Measurements from ENCODE around the gene IPO9.
A peak's percentile ranks its signal among the peaks of the same experiment; 100 is the strongest.

The IPO9 gene

DNA sequence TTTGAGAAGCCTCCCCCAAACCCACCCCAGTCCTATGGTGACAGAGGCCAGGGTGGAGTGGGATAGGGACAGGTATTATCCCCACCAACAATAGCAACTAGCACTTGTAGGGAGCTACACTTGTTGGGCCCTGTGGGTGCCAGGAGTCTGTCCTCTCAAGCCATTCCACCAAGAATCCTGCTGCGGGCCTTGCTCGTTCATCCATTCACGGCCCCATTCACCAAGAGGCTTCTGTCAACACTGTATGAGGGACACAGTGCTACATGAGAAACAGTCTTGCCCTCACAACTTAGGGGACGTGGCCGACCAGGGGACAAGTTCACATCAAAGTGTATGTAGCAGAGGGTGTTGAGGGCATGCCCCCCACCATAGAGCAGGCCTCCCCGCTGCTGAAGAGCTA is 78.7 kb downstream of the IPO9 start:
- DNase-seq, result no peak

DNA sequence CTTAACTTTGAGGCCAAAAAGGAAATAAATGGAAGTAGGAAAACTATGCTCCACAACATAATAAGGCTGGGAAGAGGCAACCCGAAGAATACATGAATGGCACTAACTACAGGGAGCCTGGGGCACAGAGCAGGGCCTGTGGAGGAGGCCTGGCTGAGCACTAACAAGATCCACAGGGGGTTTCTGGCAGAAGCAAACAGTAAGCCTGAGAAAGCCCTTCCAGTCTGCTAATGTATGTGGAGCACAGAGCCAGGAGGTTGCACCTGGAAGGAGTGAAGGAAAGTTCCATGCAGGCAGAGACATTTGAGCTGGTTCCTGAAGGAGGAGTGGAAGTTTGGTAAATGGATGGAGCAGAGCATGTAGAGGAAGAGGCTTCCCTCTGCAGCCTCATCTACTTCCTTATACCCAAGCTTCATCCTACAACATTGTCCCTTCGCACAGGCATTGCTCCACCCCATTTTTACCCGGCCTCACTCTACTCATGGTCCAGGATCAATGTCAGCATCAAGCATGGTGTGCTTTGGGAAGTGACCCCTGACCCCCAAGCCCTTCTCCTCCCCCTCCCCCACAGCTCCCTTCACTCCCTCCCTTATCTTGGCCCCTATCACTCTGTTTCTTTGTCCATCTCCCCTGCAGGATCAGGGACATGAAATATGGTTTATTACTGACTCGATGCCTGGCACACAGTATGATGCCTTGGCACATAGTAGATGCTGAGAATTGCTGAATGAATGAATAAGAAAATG is 83.0 kb downstream of the IPO9 start:
- DNase-seq, result no peak

DNA sequence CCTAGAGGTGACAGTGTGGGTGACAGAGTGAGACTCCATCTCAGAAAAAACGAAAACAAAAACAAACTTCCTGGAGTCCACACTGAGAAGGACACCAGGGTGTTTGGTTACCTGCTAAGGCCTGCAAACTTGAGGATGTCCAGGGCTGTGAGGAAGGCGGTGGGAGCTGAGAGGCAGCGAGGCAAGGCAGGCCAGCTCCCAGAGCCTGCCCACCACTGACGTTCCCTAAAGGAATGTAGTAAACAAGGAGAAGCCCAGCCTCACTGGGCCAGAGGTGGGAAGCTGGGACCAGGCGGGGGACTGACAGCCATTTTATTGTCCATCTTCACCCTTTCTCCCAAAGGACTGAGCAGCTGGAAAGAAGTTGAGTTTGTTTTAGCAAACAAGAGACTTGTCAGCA is 83.9 kb downstream of the IPO9 start:
- DNase-seq, result no peak

DNA sequence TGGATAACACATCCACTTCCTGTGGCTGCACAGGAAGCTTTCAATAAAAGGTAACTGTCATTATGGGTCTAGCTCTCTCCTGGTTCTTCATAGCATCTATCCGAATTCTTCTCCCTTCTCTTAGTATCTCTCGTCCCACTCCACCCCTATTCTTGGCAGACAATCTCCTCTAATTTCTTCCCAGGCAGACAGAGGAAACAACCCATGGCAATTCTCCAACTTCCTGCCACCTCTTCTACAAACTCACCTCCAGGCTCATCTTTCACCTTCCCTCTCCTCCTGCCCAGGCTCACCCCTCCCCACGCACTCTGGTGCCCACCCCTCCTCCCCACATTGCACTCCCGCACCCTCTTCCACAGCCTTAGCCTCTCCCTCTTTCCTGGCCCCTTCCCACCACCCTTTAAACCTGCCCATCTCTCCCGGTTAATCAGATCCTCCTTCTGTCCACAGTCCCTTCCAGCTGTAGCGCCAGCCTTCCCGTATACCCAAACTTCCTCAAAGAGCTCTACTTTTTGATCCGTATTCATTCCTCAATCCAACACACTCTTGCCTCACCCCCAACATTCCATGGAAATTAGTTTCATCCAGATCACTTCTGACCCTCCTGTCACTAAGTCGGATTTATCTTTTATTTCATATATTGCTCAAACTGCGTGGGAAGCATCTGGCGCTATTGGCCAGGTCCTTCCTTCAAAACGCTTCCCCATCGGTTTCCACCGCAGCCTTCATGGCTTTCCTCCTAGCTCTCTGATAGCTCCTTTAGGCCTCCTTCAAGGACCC is 85.7 kb downstream of the IPO9 start:
- no peak for DNase-seq

DNA sequence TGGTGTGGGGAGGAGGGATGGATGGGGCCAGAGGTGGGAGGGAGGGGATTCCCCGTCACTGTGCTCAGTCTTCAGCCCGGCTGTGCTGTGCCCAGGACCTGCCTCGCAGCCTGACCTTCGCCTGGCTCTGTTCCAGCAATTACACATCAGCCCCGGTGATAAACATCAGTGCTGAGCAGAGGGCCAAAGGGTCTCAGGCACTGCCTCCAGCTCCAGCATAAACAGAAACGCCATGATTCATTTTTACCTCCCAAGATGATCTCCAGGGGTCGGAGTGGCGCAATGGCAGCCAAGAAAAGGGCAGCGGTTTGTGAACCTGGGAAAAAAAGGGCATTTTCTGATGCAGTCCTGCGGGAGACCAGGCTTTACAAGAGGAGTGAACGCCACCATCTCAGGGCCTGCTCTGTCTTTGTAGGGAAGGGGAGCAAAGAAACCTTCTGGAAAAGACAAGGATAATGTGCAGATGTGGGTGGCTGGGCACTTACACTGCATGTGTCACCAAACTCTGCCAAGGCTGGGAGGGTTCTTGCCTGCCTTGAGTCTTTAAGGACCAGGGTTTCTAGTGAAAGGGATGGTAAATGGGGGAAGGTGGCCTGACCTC is 87.8 kb downstream of the IPO9 start:
- peak; percentile 84 for DNase-seq

DNA sequence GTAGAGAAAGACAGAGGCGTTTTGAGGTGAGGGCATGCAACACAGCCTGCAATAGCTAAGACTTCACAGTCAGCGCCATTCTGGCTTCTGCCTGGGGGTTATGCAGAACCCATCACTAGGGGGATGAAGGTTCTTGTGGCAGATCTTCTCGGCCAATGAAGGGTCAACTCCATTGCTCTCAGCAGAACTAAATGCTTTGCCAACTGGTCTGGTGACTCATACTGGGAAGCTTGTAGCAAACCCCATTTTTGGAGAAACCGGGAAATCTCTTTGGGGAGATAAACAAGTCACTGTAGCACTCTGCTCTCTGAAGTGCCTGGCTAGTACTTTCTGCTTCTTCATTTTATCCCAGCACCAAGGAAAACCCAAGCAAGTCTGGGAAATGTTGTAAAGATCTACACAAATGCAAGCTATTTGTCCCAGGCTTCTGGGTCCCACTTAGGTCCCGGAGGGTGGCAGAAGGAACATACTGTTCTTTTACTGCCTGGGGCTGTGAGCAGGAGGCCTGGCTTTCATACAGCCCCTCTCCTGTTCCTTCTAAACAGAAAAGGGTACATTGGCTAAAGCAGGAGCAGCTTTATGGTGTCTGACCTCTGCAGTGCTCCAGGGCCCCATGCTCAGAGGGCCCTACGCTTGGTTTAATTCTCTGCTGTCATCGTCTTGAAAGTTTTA is 88.5 kb downstream of the IPO9 start:
- no peak for DNase-seq

DNA sequence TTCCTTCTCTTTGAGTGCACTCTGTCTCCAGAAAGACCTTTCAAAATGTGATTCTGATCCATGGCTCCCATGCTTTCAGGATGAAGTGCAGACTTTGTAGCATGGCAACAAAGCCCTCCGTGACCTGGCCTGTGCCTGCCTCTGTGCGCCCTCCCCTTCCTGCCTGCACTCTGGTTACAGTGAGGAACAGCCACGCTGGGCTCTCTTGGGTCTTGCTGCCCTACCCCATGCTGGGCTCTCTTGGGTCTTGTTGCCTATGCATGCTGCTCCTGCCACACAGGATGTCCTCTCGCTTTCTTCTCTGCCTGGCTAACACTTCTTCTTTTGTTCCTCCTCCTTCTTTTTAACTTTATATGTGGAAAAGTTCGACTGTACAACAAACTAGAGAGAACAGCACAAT is 89.4 kb downstream of the IPO9 start:
- DNase-seq, result no peak

DNA sequence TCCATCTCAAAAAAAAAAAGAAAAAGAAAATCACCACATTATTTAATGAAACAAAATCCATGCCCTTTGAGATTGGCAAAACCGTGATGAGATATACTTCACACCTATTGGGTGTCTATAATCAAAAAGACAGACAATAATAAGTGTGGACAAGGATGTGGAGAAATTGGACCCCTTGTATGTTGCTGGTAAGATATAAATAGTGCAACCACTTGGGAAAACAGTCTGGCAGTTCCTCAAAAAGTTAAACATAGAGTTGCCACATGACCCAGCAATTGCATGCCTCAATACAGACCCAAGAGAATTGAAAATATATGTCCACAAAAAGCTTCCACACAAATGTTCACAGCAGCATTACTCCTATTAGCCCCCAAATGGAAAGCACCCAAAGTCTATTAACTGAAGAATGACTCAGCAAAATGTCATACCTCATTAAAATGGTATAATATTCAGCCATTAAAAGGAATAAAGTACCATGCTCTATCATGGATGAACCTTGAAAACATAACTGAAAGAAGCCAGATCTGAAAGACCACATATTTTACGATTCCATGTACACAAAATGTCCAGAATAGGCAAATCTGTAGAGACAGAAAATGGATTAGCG is 93.1 kb downstream of the IPO9 start:
- no peak for DNase-seq

DNA sequence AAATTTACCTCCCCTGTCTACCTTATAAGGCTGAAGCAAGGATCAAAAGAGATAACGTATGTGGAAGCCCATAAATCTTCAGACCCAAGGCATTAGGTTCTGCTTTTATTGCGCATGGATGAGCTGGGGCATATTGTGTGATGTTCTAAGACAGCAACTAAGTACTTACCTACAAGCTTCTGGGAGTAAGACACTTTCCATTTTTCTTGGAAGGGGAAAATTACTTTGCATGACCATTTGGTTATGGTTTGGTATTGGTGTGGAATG is 96.3 kb downstream of the IPO9 start:
- peak; percentile 99 for DNase-seq

DNA sequence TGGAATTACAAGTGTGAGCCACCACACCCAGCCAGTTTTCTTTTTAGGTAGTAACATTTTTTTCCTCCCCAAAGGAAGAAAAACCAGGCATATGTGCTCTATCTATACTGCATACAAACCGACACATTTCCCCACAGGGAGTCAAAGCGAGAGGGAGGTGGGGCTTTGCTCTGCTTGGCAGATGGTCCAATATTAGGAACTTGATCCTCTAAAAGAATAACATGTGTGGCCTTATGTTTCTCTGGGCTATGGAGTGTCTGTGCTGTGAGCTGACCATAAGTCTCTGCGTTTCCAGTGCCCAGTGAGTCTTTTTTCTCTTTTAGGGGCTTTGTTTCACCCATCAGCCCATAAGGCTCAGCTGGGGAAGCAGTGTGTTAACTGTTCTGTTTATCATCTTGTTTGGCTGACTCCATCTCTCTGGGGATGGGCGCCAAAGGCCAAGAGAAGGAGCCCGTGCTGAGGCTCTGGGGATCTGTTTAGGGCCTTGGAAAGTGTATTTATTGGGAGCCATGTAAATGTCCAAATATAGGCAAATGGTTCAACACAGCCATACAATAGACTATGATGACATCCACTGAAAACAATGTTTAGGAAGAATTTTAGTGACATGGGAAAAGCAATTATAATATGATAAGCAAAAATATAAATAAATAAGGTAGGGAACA is 97.2 kb downstream of the IPO9 start:
- peak; percentile 99 for DNase-seq

DNA sequence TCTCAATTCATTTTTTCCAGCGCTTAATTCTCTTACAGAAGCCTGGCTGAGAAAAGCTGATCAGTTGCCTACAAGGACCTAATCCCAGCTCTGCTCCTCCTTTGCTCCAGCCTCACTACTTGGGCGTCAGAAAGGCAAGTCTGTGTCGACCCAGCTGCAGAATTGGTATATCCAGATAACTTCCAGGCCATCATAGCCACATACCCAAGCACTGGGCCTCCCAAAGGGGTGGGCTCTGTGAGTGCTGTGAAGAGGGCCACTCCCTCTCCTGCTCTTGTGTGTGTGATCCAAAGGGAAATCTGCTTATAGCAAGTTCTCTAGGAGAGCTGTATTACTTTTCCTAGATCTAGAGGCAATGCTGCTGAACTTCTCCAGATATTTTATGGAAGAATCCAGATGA is 99.3 kb downstream of the IPO9 start:
- peak; percentile 89 for DNase-seq

DNA sequence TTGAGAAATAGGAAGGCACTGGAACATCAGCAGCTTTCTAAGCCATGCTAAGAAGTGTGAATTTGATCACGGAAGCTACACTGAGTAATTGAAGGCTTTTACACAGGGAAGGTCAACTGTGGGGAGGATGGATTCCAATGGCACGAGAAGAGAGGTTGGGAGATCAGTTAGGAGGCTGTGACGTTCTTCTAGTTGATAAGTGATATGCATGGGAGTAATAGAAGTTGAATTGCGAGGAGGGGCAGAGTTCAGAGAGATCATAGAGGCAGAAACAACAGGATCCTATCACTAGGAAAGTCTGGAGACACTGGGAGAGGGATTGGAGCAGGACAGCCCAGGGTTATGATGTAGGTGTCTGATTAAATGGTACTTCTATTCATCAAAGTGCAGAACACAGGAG is 101.2 kb downstream of the IPO9 start:
- DNase-seq, result no peak

DNA sequence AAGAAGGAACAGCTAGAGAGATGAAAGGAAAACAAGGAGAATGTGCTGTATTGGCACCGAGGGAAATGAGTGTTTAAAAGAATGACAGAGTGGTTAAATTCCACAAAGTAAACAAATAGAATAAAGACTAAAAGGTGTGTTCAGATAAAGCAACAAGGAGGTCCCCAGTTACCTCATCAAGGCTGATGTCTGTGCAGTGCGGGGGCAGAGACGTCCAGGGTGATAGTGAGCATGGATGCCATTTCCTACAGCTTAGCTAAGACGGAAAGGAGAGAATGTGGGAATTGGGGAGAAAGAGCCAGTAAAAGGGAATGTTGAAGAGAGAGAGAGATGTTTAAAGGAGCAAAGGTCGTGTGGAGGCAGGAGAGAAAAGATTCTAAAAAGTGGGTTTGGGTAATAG is 101.8 kb downstream of the IPO9 start:
- no peak for DNase-seq

Data from NCI-H82 (cell line).